Natural killer cell (primary cell): ENCODE results near the gene BAZ1A. TPM values are rescaled to one million over a fixed set of nuclear protein-coding genes. Genes with fewer than 3 reads are reported as not detected.

ENCODE experiments used
- ATAC-seq, 3 donors: fragments of 150-1000 bp in 2 of 3; fragments of 200-7000 bp in 1 of 3; cut with Tn5 transposase; 1 replicate in 1 of 3; 2 replicates in 2 of 3; pipeline ENCODE4 v1.10.0; 2021; ENCODE audit warnings: mild to moderate bottlenecking in 2 of 3, moderate library complexity in 2 of 3
- DNase-seq, 2 donors: peaks; one replicate each; pipeline versions ENCODE4 v3.0.0 to v3.0.0-alpha.2; 2013 to 2021; ENCODE audit warnings: mixed read lengths in 1 of 2
- H3K27ac ChIP-seq: one replicate; pipeline ENCODE4 v1.5.1; 2013; ENCODE audit warnings: mild to moderate bottlenecking, low read length
- H3K27me3 ChIP-seq: one replicate; pipeline ENCODE4 v1.6.1; 2013; ENCODE audit warnings: low read length; ENCODE audit not compliant: control insufficient read depth, insufficient read depth
- H3K36me3 ChIP-seq: one replicate; pipeline ENCODE4 v1.6.1; 2013; ENCODE audit warnings: low read length; ENCODE audit not compliant: control insufficient read depth, insufficient read depth
- H3K4me1 ChIP-seq: one replicate; pipeline ENCODE4 v1.6.1; 2013; ENCODE audit warnings: low read length; ENCODE audit not compliant: control insufficient read depth, insufficient read depth
- H3K4me3 ChIP-seq: one replicate; pipeline ENCODE4 v1.5.1; 2013; ENCODE audit warnings: low read length
- H3K9me3 ChIP-seq: one replicate; pipeline ENCODE4 v1.6.1; 2013; ENCODE audit warnings: low read length; ENCODE audit not compliant: control insufficient read depth, insufficient read depth
- H3K27ac Mint-ChIP-seq, 2 donors: one replicate each; pipeline ENCODE4 v1.8.0; 2022; ENCODE audit warnings: mild to moderate bottlenecking in 2 of 2, mixed read lengths in 2 of 2, moderate library complexity in 1 of 2
- H3K27me3 Mint-ChIP-seq, 2 donors: one replicate each; pipeline ENCODE4 v1.8.0; 2022; ENCODE audit warnings: low read depth in 2 of 2, mixed read lengths in 2 of 2
- H3K36me3 Mint-ChIP-seq: one replicate; pipeline ENCODE4 v1.8.0; 2022; ENCODE audit warnings: mixed read lengths
- H3K4me1 Mint-ChIP-seq, 2 donors: one replicate each; pipeline ENCODE4 v1.8.0; 2022; ENCODE audit warnings: mixed read lengths in 2 of 2
- H3K4me3 Mint-ChIP-seq: one replicate; pipeline ENCODE4 v1.8.0; 2022; ENCODE audit warnings: mild to moderate bottlenecking, moderate library complexity, mixed read lengths
- H3K9me3 Mint-ChIP-seq, 2 donors: one replicate each; pipeline ENCODE4 v1.8.0; 2022; ENCODE audit warnings: mixed read lengths in 2 of 2
- WGBS: methylation state at CpG from one replicate; pipeline ENCODE4 v1.1.7; 2013; ENCODE audit warnings: missing lambda C conversion rate; ENCODE audit not compliant: insufficient coverage; 5-methylcytosine and 5-hydroxymethylcytosine counted together
- intact Hi-C: fragments of 100-400 bp; cut with micrococcal nuclease; formaldehyde crosslinking; loops from one replicate; pipeline ENCODE4 v1.14.2; 2022
- total RNA-seq, 4 donors: library from RNA; stranded (reverse); fragments of 120-200 nt in 1 of 4; gene quantifications; one replicate each; pipeline versions ENCODE4 v1.2.3 to v1.2.4, GENCODE V29; 2013 to 2022
- TF ChIP-seq, protein P1 (sequence below): fragments of 200-600 bp; IDR thresholded peaks from one replicate; pipeline ENCODE4 v1.8.0; 2022; ENCODE audit warnings: antibody characterized with exemption

BAZ1A gene
- total RNA-seq, 3 donors from 2014 or later (not counting 1 experiment from before 2014, with no cell fraction given), result 54.6 to 89.5 (median 64.6) TPM

DNA sequence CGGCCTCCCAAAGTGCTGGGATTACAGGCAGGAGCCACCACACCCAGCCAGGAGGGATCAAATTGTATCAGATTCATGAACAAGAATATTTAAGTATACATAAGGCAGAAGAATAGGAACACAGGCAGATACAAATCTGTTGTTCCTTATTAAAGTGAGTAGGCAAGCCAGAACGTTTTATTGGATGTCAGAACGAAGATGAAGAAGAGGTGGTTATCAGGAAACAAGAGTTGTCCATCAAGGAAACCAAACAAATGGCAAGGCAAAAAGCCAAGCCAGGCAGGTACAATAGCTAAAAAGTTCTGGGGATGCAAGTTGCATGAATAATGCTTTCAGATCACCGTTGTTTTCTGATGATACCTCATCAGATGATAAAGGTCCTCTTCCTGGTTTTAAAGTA is 31.1 kb upstream of the BAZ1A start:
- Mint-ChIP-seq H3K4me3 (no peak overlapping the region), H3K36me3 (no peaks in the 10 kb centered on the region), H3K4me1 (no peaks in the 10 kb centered on the region), H3K27ac (no peak overlapping the region), H3K27me3 (no peaks in the 10 kb centered on the region), H3K9me3 (no peaks in the 10 kb centered on the region)
- no peak for DNase-seq
- no peak overlapping the region for H3K27ac ChIP-seq
- no peak for ATAC-seq
- intact Hi-C loops, result no loop called here
- no peaks in the 10 kb centered on the region for H3K36me3 ChIP-seq
- TF ChIP-seq, protein P1, sequence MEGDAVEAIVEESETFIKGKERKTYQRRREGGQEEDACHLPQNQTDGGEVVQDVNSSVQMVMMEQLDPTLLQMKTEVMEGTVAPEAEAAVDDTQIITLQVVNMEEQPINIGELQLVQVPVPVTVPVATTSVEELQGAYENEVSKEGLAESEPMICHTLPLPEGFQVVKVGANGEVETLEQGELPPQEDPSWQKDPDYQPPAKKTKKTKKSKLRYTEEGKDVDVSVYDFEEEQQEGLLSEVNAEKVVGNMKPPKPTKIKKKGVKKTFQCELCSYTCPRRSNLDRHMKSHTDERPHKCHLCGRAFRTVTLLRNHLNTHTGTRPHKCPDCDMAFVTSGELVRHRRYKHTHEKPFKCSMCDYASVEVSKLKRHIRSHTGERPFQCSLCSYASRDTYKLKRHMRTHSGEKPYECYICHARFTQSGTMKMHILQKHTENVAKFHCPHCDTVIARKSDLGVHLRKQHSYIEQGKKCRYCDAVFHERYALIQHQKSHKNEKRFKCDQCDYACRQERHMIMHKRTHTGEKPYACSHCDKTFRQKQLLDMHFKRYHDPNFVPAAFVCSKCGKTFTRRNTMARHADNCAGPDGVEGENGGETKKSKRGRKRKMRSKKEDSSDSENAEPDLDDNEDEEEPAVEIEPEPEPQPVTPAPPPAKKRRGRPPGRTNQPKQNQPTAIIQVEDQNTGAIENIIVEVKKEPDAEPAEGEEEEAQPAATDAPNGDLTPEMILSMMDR, result no peak
- H3K4me1 ChIP-seq, result no peaks in the 10 kb centered on the region
- no peaks in the 10 kb centered on the region for H3K27me3 ChIP-seq
- WGBS, result 89% methylated on average over 4 of the region's 4 CpGs
- H3K9me3 ChIP-seq, result no peaks in the 10 kb centered on the region
- H3K4me3 ChIP-seq, result no peak overlapping the region

DNA sequence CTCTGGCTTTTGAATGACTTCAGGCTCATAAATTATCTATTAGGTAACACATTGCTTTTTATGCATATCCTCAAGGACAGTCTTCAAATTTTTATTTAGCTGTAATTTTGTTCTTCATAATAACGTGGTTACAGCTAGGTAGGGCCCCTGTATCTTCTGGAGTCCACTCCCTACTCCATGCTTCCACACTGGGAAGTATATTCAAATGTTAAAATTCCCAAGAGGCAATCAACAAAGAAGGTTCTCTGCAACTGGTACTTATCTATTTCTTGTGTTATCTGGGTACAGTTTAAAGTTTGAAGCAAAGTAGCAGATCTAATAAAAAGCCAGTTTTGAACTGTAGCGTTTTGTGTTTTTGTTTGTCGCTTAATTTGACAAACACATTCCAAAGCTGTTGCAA is 20.1 kb upstream of the BAZ1A start:
- no peaks in the 10 kb centered on the region for H3K9me3 Mint-ChIP-seq
- intact Hi-C loops, result no loop called here

DNA sequence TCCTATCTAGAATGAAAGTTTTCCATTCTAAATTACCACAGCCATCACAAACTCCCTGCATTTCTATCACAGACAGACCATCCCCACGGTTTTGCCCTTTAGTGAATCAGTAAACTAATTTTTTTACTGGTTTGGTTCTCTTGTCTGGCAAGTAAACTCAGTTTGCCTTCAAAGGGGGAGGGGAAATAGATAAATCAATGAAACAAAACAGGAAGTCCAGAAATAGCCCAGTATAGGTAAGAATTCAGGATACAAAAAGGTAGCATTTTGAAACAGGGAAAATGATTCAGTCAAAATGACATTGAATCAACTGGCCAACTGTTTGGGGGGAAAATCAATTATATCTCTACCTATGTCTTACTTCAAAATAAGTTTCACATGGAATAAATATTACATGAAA is 15.8 kb upstream of the BAZ1A start:
- no peaks in the 10 kb centered on the region for H3K27me3 Mint-ChIP-seq
- no peak overlapping the region for H3K4me3 Mint-ChIP-seq

More for the DNA sequence above, 20.1 kb upstream of the BAZ1A start:
- Mint-ChIP-seq H3K4me1 (no peaks in the 10 kb centered on the region), H3K27me3 (no peaks in the 10 kb centered on the region), H3K27ac (no peak overlapping the region), H3K4me3 (no peak overlapping the region), H3K36me3 (no peaks in the 10 kb centered on the region)
- Histone ChIP-seq H3K36me3 (no peaks in the 10 kb centered on the region), H3K9me3 (no peaks in the 10 kb centered on the region), H3K27ac (no peak overlapping the region), H3K4me1 (no peaks in the 10 kb centered on the region), H3K4me3 (no peak overlapping the region), H3K27me3 (no peaks in the 10 kb centered on the region)
- ATAC-seq (no peak), DNase-seq (no peak)
- WGBS, result 78% methylated on average over 3 of the region's 3 CpGs
- TF ChIP-seq, protein P1, result no peak

DNA sequence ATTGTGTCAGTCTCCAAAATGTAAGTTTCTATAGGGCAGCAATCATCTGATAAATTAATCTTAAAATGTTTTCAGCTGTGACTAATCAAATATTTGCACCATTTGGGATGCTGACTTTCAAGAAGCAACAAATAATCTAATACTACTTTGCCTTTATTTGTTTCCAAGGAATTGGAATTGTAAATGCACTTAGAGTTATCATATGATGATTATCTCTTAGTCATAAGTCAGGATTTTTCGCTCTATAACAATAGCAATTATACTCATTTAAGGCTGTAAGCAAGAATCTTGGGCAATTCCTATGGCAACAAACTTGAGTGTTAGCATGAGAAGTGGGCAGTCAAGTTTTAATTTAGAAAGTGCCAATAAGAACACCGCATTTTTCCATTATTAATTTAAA is 13.0 kb upstream of the BAZ1A start:
- Mint-ChIP-seq H3K4me1 (no peaks in the 10 kb centered on the region), H3K36me3 (no peaks in the 10 kb centered on the region), H3K4me3 (no peak overlapping the region), H3K27ac (no peak overlapping the region), H3K27me3 (no peaks in the 10 kb centered on the region), H3K9me3 (no peaks in the 10 kb centered on the region)
- Histone ChIP-seq H3K36me3 (no peaks in the 10 kb centered on the region), H3K27ac (no peak overlapping the region), H3K4me1 (no peaks in the 10 kb centered on the region), H3K27me3 (no peaks in the 10 kb centered on the region), H3K4me3 (no peak overlapping the region), H3K9me3 (no peaks in the 10 kb centered on the region)
- no peak for DNase-seq
- WGBS, result 100% methylated on average over 1 of the region's 2 CpGs
- TF ChIP-seq, protein P1, result no peak
- no peak for ATAC-seq
- intact Hi-C loops, result no loop called here

More for the DNA sequence above, 15.8 kb upstream of the BAZ1A start:
- no peak overlapping the region for H3K27ac ChIP-seq
- Mint-ChIP-seq H3K9me3 (no peaks in the 10 kb centered on the region), H3K4me1 (no peaks in the 10 kb centered on the region), H3K36me3 (no peaks in the 10 kb centered on the region), H3K27ac (no peak overlapping the region)
- H3K27me3 ChIP-seq, result no peaks in the 10 kb centered on the region
- intact Hi-C loops, result no loop called here
- WGBS, result no CpG with 5 or more reads among the region's 1 CpG
- no peaks in the 10 kb centered on the region for H3K4me1 ChIP-seq
- H3K4me3 ChIP-seq, result no peak overlapping the region
- no peak for ATAC-seq
- no peaks in the 10 kb centered on the region for H3K9me3 ChIP-seq
- H3K36me3 ChIP-seq, result no peaks in the 10 kb centered on the region
- no peak for DNase-seq
- TF ChIP-seq, protein P1, result no peak
